Fibroblast of lung (primary cell): ENCODE measurements around the gene CCDC149. TPM values are rescaled to one million over a fixed set of nuclear protein-coding genes. Genes with fewer than 3 reads are reported as not detected.
A peak's percentile ranks its signal among the peaks of the same experiment; 100 is the strongest.

Experiments used
- DNase-seq, 2 donors: peaks; one replicate each; pipeline versions ENCODE4 v3.0.0 to v3.0.0-alpha.2; 2010; ENCODE audit warnings: low read depth in 2 of 2
- H2AFZ ChIP-seq: 2 replicates; pipeline ENCODE4 v1.5.1; 2012; ENCODE audit warnings: low read length, control low read depth, inconsistent platforms
- H3K27ac ChIP-seq: 2 replicates; pipeline ENCODE4 v1.5.1; 2011; ENCODE audit warnings: low read length, control low read depth; ENCODE audit not compliant: insufficient read depth
- H3K27me3 ChIP-seq: 2 replicates; pipeline ENCODE4 v1.5.1; 2011; ENCODE audit warnings: mild to moderate bottlenecking, low read length; ENCODE audit not compliant: control insufficient read depth, insufficient read depth
- H3K36me3 ChIP-seq: 2 replicates; pipeline ENCODE4 v1.5.1; 2011; ENCODE audit warnings: low read length; ENCODE audit not compliant: control insufficient read depth, insufficient read depth
- H3K4me1 ChIP-seq: 2 replicates; pipeline ENCODE4 v1.5.1; 2011; ENCODE audit warnings: low read length; ENCODE audit not compliant: control insufficient read depth, insufficient read depth; ENCODE audit errors: extremely low read depth
- H3K4me2 ChIP-seq: 2 replicates; pipeline ENCODE4 v1.5.1; 2011; ENCODE audit warnings: low read length, control low read depth; ENCODE audit not compliant: insufficient read depth; ENCODE audit errors: extremely low read depth
- H3K4me3 ChIP-seq, 4 experiments: fragments of 200-600 bp in 1 of 4; sonication (generic) in 1 of 4; replicated peaks in 1 of 4; 2 replicates each; pipeline ENCODE4 v1.5.1; 2011 to 2016; ENCODE audit warnings: low read length in 4 of 4, low read depth in 3 of 4, mild to moderate bottlenecking in 3 of 4, control low read depth in 2 of 4, inconsistent platforms in 1 of 4, mixed read lengths in 1 of 4; ENCODE audit not compliant: insufficient read depth in 1 of 4; ENCODE audit errors: control extremely low read depth in 1 of 4
- H3K79me2 ChIP-seq: 2 replicates; pipeline ENCODE4 v1.5.1; 2012; ENCODE audit warnings: mild to moderate bottlenecking, low read length, inconsistent platforms; ENCODE audit not compliant: control insufficient read depth, insufficient read depth
- H3K9ac ChIP-seq: 2 replicates; pipeline ENCODE4 v1.5.1; 2011; ENCODE audit warnings: mild to moderate bottlenecking, low read length, control low read depth; ENCODE audit not compliant: insufficient read depth
- H3K9me3 ChIP-seq: 2 replicates; pipeline ENCODE4 v1.5.1; 2012; ENCODE audit warnings: low read depth, low read length; ENCODE audit not compliant: control insufficient read depth, insufficient read depth
- H4K20me1 ChIP-seq: 2 replicates; pipeline ENCODE4 v1.5.1; 2011; ENCODE audit warnings: low read length; ENCODE audit not compliant: control insufficient read depth, insufficient read depth; ENCODE audit errors: extremely low read depth
- EZH2 ChIP-seq: IDR thresholded peaks from 2 replicates; pipeline ENCODE4 v1.5.1; 2012; ENCODE audit warnings: low read length, control low read depth, mild to moderate bottlenecking; ENCODE audit errors: missing control alignments
- polyA plus RNA-seq, 2 donors: library from polyadenylated mRNA; depleted of rRNA in 1 of 2; stranded (reverse) in 1 of 2; unstranded in 1 of 2; fragments of >200 nt; gene quantifications; 2 replicates each; pipeline ENCODE4 v1.2.1, GENCODE V29; 2011 to 2012; ENCODE audit warnings: missing spikeins in 1 of 2
- total RNA-seq: library from RNA; depleted of rRNA; stranded (reverse); fragments of >200 nt; gene quantifications from 2 replicates; pipeline ENCODE4 v1.2.1, GENCODE V29; 2014
- TF ChIP-seq, protein P1 (sequence below), 2 donors: IDR thresholded peaks in 1 of 2; conservative IDR thresholded peaks in 1 of 2; 1 replicate in 1 of 2; 2 replicates in 1 of 2; pipeline ENCODE4 v1.5.1; 2011 to 2012; ENCODE audit warnings: low read length in 2 of 2, control low read depth in 1 of 2, inconsistent platforms in 1 of 2, low read depth in 1 of 2, mild to moderate bottlenecking in 1 of 2

CCDC149 gene
- total and polyA plus RNA-seq, 2 donors (not counting 1 experiment from before 2014, with no cell fraction given), result 13.9 to 14.6 TPM

GRCh38 chr4:24849756-24850155, 63.1 kb downstream of the CCDC149 start:
- Histone ChIP-seq H3K27me3 (no peaks in the 10 kb centered on the region), H3K4me1 (peaks cover 14% of the 10 kb centered on the region), H3K4me2 (peak overlapping the region; percentile 27), H3K27ac (no peak overlapping the region), H2AFZ (no peak overlapping the region), H3K9ac (no peak overlapping the region), H3K9me3 (no peaks in the 10 kb centered on the region), H3K36me3 (no peaks in the 10 kb centered on the region), H3K4me3 (no peak overlapping the region), H4K20me1 (no peaks in the 10 kb centered on the region), H3K79me2 (no peaks in the 10 kb centered on the region)
- DNase-seq, result peak in 1 of 2 donors; percentile 32
- TF ChIP-seq EZH2, result no peak
- TF ChIP-seq, protein P1, sequence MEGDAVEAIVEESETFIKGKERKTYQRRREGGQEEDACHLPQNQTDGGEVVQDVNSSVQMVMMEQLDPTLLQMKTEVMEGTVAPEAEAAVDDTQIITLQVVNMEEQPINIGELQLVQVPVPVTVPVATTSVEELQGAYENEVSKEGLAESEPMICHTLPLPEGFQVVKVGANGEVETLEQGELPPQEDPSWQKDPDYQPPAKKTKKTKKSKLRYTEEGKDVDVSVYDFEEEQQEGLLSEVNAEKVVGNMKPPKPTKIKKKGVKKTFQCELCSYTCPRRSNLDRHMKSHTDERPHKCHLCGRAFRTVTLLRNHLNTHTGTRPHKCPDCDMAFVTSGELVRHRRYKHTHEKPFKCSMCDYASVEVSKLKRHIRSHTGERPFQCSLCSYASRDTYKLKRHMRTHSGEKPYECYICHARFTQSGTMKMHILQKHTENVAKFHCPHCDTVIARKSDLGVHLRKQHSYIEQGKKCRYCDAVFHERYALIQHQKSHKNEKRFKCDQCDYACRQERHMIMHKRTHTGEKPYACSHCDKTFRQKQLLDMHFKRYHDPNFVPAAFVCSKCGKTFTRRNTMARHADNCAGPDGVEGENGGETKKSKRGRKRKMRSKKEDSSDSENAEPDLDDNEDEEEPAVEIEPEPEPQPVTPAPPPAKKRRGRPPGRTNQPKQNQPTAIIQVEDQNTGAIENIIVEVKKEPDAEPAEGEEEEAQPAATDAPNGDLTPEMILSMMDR (conservative IDR thresholded peaks at IDR 0.05 in 1 of 2, IDR thresholded peaks at IDR 0.05 in 1 of 2; ENCODE audit: low read depth in 1 of 2, low read length in 2 of 2), result no peak

DNA sequence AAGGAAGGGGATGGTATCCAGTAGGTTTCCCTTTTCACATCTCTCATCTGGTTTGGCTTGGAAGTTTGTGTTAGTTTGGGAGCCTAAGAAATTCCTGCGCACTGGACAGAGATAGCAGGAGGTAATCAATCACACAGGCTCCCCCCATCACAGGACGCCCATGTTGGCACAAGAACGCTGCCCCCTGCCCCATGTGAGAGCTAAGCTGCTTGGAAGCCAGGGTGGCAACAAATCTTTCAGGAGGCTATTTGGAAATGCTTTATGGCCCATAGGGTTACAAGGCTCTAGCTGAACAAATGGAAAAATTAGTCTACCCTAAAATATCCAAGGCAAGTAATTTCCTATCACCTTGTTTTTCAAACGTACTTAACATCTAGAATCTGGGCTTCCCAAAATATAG, 63.5 kb downstream of the CCDC149 start:
- TF ChIP-seq, protein P1 (conservative IDR thresholded peaks at IDR 0.05 in 1 of 2, IDR thresholded peaks at IDR 0.05 in 1 of 2; ENCODE audit: low read depth in 1 of 2, low read length in 2 of 2), result no peak
- Histone ChIP-seq H3K9ac (no peak overlapping the region), H2AFZ (no peak overlapping the region), H4K20me1 (no peaks in the 10 kb centered on the region), H3K36me3 (no peaks in the 10 kb centered on the region), H3K79me2 (no peaks in the 10 kb centered on the region), H3K27ac (no peak overlapping the region), H3K9me3 (no peaks in the 10 kb centered on the region), H3K4me1 (peaks cover 14% of the 10 kb centered on the region), H3K27me3 (no peaks in the 10 kb centered on the region), H3K4me3 (no peak overlapping the region), H3K4me2 (no peak overlapping the region)
- no peak for DNase-seq

GRCh38 chr4:24846716-24847115, 66.1 kb downstream of the CCDC149 start:
- H3K9ac ChIP-seq, result no peak overlapping the region
- no peaks in the 10 kb centered on the region for H3K27me3 ChIP-seq
- H3K79me2 ChIP-seq, result no peaks in the 10 kb centered on the region
- H2AFZ ChIP-seq, result no peak overlapping the region
- TF ChIP-seq, protein P1 (conservative IDR thresholded peaks at IDR 0.05 in 1 of 2, IDR thresholded peaks at IDR 0.05 in 1 of 2; ENCODE audit: low read depth in 1 of 2, low read length in 2 of 2), result no peak
- no peak for TF ChIP-seq EZH2
- no peaks in the 10 kb centered on the region for H3K36me3 ChIP-seq
- no peak overlapping the region for H3K27ac ChIP-seq
- DNase-seq, result no peak
- peaks cover 8% of the 10 kb centered on the region for H3K4me1 ChIP-seq
- no peaks in the 10 kb centered on the region for H3K9me3 ChIP-seq
- no peak overlapping the region for H3K4me3 ChIP-seq
- no peak overlapping the region for H3K4me2 ChIP-seq
- no peaks in the 10 kb centered on the region for H4K20me1 ChIP-seq
